Activated CD4-positive, alpha-beta T cell treated with anti-CD3 and anti-CD28 coated beads, Interleukin-2, Interleukin-6, amounts not matched to agents 100 ng/mL and 50 ng/mL, durations not matched to agents 16 hours and 8 hours (primary cell): Measurements from ENCODE around the gene POP4.

Experiments
- DNase-seq: peaks from one replicate; pipeline ENCODE4 v3.0.0-alpha.2; 2020

Gene POP4

GRCh38 chr19:29635963-29636362 lies 29.9 kb downstream of the POP4 start:
- no peak for DNase-seq

- DNase-seq: no peak
Measured at GRCh38 chr19:29636553-29637360, 30.7 kb downstream of the POP4 start.

GRCh38 chr19:29639086-29639485 lies 33.0 kb downstream of the POP4 start:
- no peak for DNase-seq

GRCh38 chr19:29640231-29640630 lies 34.1 kb downstream of the POP4 start:
- DNase-seq: no peak

- DNase-seq: no peak
Measured at GRCh38 chr19:29641597-29641996, 35.5 kb downstream of the POP4 start.

GRCh38 chr19:29643361-29643935 lies 37.4 kb downstream of the POP4 start:
- no peak for DNase-seq

GRCh38 chr19:29644210-29644609 lies 38.1 kb downstream of the POP4 start:
- no peak for DNase-seq

- DNase-seq: no peak
Measured at GRCh38 chr19:29645491-29645867, 39.4 kb downstream of the POP4 start.

- no peak for DNase-seq
Measured at GRCh38 chr19:29645911-29646310, 39.8 kb downstream of the POP4 start.

- DNase-seq: no peak
Measured at GRCh38 chr19:29650772-29651387, 44.8 kb downstream of the POP4 start.

- DNase-seq: no peak
Measured at GRCh38 chr19:29651622-29652394, 45.7 kb downstream of the POP4 start.

- no peak for DNase-seq
Measured at GRCh38 chr19:29653398-29653797, 47.3 kb downstream of the POP4 start.

- DNase-seq: no peak
Measured at GRCh38 chr19:29655648-29656335, 49.7 kb downstream of the POP4 start.

GRCh38 chr19:29658221-29658991 lies 52.3 kb downstream of the POP4 start:
- no peak for DNase-seq

- no peak for DNase-seq
Measured at GRCh38 chr19:29660835-29661234, 54.8 kb downstream of the POP4 start.

- no peak for DNase-seq
Measured at GRCh38 chr19:29662278-29662603, 56.2 kb downstream of the POP4 start.

- peak; percentile 71 for DNase-seq
Measured at GRCh38 chr19:29662604-29663404, 56.7 kb downstream of the POP4 start.

- no peak for DNase-seq
Measured at GRCh38 chr19:29663861-29664752, 58.0 kb downstream of the POP4 start.

- DNase-seq: no peak
Measured at GRCh38 chr19:29664753-29665214, 58.7 kb downstream of the POP4 start.

GRCh38 chr19:29665215-29665825 lies 59.2 kb downstream of the POP4 start, which contains the start of gene PLEKHF1:
Gene PLEKHF1 (plus strand): TSS chr19:29665461. CDS start chr19:29673840, 8,379 bp downstream.
- peak; percentile 94 for DNase-seq
